ENCODE measurements around the gene RABGAP1. TPM values are rescaled to one million over a fixed set of nuclear protein-coding genes. Genes with fewer than 3 reads are reported as not detected.
"Not testable (repeated sequence)": the region's sequence is repeated elsewhere in the genome, so short reads cannot be mapped to it uniquely, and the experiment has no call there.

RABGAP1 gene
- polyA plus RNA-seq, result 10 to 100 TPM; 14.0 to 24.2 (median 14.7) TPM

- Mint-ChIP-seq H3K27me3 (ENCODE audit: low read depth in 3 of 3) (peaks cover 6 to 8% (median 7%) of the 10 kb centered on the region in 3 donors), H3K36me3 (peaks cover 5 to 14% (median 8%) of the 10 kb centered on the region in 3 donors), H3K27ac (peak within 1 kb of the TSS; percentile 87 to 96 (median 90)), H3K4me1 (peaks cover 24 to 36% of the 10 kb centered on the region in 2 donors), H3K4me3 (peak within 1 kb of the TSS; percentile 86 to 97 (median 93)), H3K9me3 (no peaks in the 10 kb centered on the region)
- DNase-seq, result peak; percentile 95 to 97 (median 96)
Measured at GRCh38 chr9:122940749-122941581, at the start of gene RABGAP1. RABGAP1 (plus strand) TSS chr9:122941020; CDS start chr9:122957060, 16,040 bp downstream.

- peaks cover 0 to 14% (median 4%) of the 10 kb centered on the region in 3 donors for H3K36me3 Mint-ChIP-seq
- peaks cover 0 to 2% (median 0%) of the 10 kb centered on the region in 3 donors for H3K27me3 Mint-ChIP-seq (ENCODE audit: low read depth in 3 of 3)
- H3K27ac Mint-ChIP-seq, result peak overlapping the region in 5 of 6 donors; percentile 11 to 88 (median 58)
- no peak for DNase-seq
- peak overlapping the region in 1 of 5 donors; percentile 21 for H3K4me3 Mint-ChIP-seq
- peaks cover 40 to 64% of the 10 kb centered on the region in 2 donors for H3K4me1 Mint-ChIP-seq
- no peaks in the 10 kb centered on the region for H3K9me3 Mint-ChIP-seq
Measured at GRCh38 chr9:122897969-122898368, 42.9 kb upstream of the RABGAP1 start.

GRCh38 chr9:122900791-122901190 lies 40.0 kb upstream of the RABGAP1 start:
- H3K36me3 Mint-ChIP-seq, result peaks cover 0 to 7% (median 4%) of the 10 kb centered on the region in 3 donors
- H3K27ac Mint-ChIP-seq, result peak overlapping the region; percentile 79 to 95 (median 90)
- peaks cover 61 to 83% of the 10 kb centered on the region in 2 donors for H3K4me1 Mint-ChIP-seq
- peak; percentile 24 to 43 (median 35) for DNase-seq
- peaks cover 4 to 10% (median 6%) of the 10 kb centered on the region in 3 donors for H3K27me3 Mint-ChIP-seq (ENCODE audit: low read depth in 3 of 3)
- peak overlapping the region; percentile 57 to 84 (median 75) for H3K4me3 Mint-ChIP-seq
- H3K9me3 Mint-ChIP-seq, result no peaks in the 10 kb centered on the region

DNA sequence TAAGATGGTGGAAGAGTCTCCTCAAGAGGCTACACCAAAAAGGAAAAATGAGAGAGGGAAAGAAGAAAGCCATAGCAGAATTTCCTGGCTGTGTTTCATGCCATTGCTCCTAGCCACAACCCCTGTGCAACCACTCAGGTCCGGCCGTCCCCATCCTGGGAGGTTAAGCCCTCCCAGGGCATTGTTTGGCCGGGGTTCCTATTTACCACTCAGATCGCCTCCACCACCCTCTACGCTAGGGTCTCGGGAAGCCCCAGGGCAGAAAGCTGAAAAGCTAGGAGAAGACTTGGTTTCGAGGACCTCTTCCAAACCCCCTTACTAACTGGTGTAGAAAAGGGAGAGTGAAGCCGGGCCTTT lies 36.4 kb upstream of the RABGAP1 start:
- DNase-seq, result peak in 1 of 3 donors; percentile 26
- Mint-ChIP-seq H3K4me1 (peaks cover 42 to 55% of the 10 kb centered on the region in 2 donors), H3K4me3 (peak overlapping the region; percentile 82 to 93 (median 93))

GRCh38 chr9:122904823-122905710 lies 35.8 kb upstream of the RABGAP1 start, which contains the start of gene RC3H2:
RC3H2 (minus strand) TSS chr9:122905359; CDS start chr9:122897509, 7,850 bp downstream.
- peaks cover 4 to 10% (median 6%) of the 10 kb centered on the region in 3 donors for H3K27me3 Mint-ChIP-seq (ENCODE audit: low read depth in 3 of 3)
- no peaks in the 10 kb centered on the region for H3K9me3 Mint-ChIP-seq
- peak within 1 kb of the TSS; percentile 91 to 97 (median 93) for H3K4me3 Mint-ChIP-seq
- H3K36me3 Mint-ChIP-seq, result peaks cover 0 to 8% (median 6%) of the 10 kb centered on the region in 3 donors
- peak; percentile 98 for DNase-seq
- H3K27ac Mint-ChIP-seq, result peak within 1 kb of the TSS; percentile 82 to 96 (median 96)
- peaks cover 37 to 49% of the 10 kb centered on the region in 2 donors for H3K4me1 Mint-ChIP-seq

More for the DNA sequence above, 36.4 kb upstream of the RABGAP1 start:
- peak overlapping the region; percentile 82 to 96 (median 92) for H3K27ac Mint-ChIP-seq
- H3K27me3 Mint-ChIP-seq (ENCODE audit: low read depth in 3 of 3), result peaks cover 4 to 10% (median 6%) of the 10 kb centered on the region in 3 donors
- no peaks in the 10 kb centered on the region for H3K9me3 Mint-ChIP-seq
- peaks cover 0 to 6% (median 4%) of the 10 kb centered on the region in 3 donors for H3K36me3 Mint-ChIP-seq

DNA sequence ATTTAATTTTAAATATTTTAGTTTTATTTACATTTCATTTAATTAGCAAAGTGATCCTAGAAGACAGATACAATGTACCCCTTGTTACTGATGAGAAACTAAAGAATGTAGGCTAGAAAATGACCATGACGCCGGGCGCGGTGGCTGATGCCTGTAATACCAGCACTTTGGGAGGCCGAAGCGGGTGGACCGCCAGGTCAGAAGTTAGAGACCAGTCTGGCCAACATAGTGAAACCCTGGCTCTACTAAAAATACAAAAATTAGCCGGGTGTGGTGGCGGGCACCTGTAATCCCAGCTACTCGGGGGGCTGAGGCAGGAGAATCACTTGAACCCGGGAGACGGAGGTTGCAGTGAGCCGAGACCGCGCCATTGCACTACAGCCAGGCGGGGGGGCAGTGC lies 34.7 kb upstream of the RABGAP1 start:
- H3K4me3 Mint-ChIP-seq, result peak overlapping the region in 1 of 5 donors; percentile 40
- peaks cover 33 to 44% of the 10 kb centered on the region in 2 donors for H3K4me1 Mint-ChIP-seq
- DNase-seq, H3K9me3 Mint-ChIP-seq: not testable (repeated sequence)
- peaks cover 0 to 15% (median 9%) of the 10 kb centered on the region in 3 donors for H3K36me3 Mint-ChIP-seq
- peaks cover 4 to 10% (median 6%) of the 10 kb centered on the region in 3 donors for H3K27me3 Mint-ChIP-seq (ENCODE audit: low read depth in 3 of 3)
- peak overlapping the region in 1 of 6 donors; percentile 35 for H3K27ac Mint-ChIP-seq

GRCh38 chr9:122912671-122912963 lies 28.2 kb upstream of the RABGAP1 start:
- H3K27me3 Mint-ChIP-seq (ENCODE audit: low read depth in 3 of 3), result peaks cover 0 to 10% (median 9%) of the 10 kb centered on the region in 3 donors
- H3K9me3 Mint-ChIP-seq, result no peaks in the 10 kb centered on the region
- H3K4me1 Mint-ChIP-seq, result peaks cover 21 to 32% of the 10 kb centered on the region in 2 donors
- DNase-seq, result no peak
- H3K27ac Mint-ChIP-seq, result peak overlapping the region; percentile 92 to 100 (median 96)
- peak overlapping the region; percentile 98 to 100 (median 98) for H3K4me3 Mint-ChIP-seq
- H3K36me3 Mint-ChIP-seq, result peaks cover 4 to 26% (median 9%) of the 10 kb centered on the region in 3 donors

- peaks cover 4 to 28% (median 9%) of the 10 kb centered on the region in 3 donors for H3K36me3 Mint-ChIP-seq
- peaks cover 0 to 10% (median 9%) of the 10 kb centered on the region in 3 donors for H3K27me3 Mint-ChIP-seq (ENCODE audit: low read depth in 3 of 3)
- H3K27ac Mint-ChIP-seq, result peak within 1 kb of the TSS; percentile 92 to 100 (median 96)
- peak within 1 kb of the TSS; percentile 98 to 100 (median 98) for H3K4me3 Mint-ChIP-seq
- H3K4me1 Mint-ChIP-seq, result peaks cover 21 to 28% of the 10 kb centered on the region in 2 donors
- H3K9me3 Mint-ChIP-seq, result no peaks in the 10 kb centered on the region
- DNase-seq, result peak; percentile 60 to 67 (median 65)
Measured at GRCh38 chr9:122912964-122913673, 27.7 kb upstream of the RABGAP1 start, which contains the start of gene ZBTB6. ZBTB6 (minus strand) TSS chr9:122913323; CDS start chr9:122912072, 1,251 bp downstream.

DNA sequence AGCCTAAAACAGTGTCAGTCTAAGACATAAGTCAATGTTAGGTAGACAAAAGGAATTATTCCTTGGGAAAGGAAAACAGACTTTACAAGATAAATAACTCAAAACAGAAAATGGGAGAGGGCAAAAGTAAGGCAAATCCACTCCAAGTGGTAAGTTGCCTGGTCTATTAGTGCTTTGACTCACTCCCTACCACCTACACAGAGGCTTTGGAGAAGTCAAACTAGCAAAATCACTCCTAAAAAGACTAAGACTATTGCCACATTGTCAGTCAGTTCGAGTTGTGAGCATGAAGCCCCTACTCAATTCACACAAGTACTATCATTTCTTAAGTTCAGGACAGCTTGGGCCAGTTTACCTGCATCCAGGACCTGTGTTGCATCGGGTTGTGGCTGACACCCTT lies 22.5 kb upstream of the RABGAP1 start:
- peaks cover 1% of the 10 kb centered on the region in 2 donors for H3K4me1 Mint-ChIP-seq
- H3K9me3 Mint-ChIP-seq, result no peaks in the 10 kb centered on the region
- no peak for DNase-seq
- H3K27ac Mint-ChIP-seq, result no peak overlapping the region
- H3K27me3 Mint-ChIP-seq (ENCODE audit: low read depth in 3 of 3), result peaks cover 0 to 6% (median 5%) of the 10 kb centered on the region in 3 donors
- H3K36me3 Mint-ChIP-seq, result peaks cover 11 to 20% (median 13%) of the 10 kb centered on the region in 3 donors
- no peak overlapping the region for H3K4me3 Mint-ChIP-seq

DNA sequence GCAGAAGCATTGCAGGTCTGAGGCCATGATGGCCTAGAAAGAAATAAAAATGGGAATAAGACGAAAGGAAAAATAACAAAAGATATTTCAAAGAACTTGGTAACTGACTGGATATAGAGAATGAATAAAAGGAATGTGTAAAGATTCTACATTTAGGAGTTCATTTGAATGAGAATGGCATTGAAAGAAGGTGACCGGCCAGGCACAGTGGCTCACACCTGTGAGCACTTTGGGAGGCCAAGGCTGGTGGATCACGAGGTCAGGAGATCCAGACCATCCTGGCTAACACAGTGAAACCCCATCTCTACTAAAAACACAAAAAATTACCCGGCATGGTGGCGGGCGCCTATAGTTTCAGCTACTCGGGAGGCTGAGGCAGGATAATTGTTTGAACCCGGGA lies 18.1 kb upstream of the RABGAP1 start:
- peaks cover 11 to 19% (median 13%) of the 10 kb centered on the region in 3 donors for H3K36me3 Mint-ChIP-seq
- no peaks in the 10 kb centered on the region for H3K9me3 Mint-ChIP-seq
- DNase-seq, result no peak
- no peak overlapping the region for H3K27ac Mint-ChIP-seq
- H3K27me3 Mint-ChIP-seq (ENCODE audit: low read depth in 3 of 3), result peaks cover 0 to 2% (median 0%) of the 10 kb centered on the region in 3 donors
- H3K4me1 Mint-ChIP-seq, result no peaks in the 10 kb centered on the region
- H3K4me3 Mint-ChIP-seq, result no peak overlapping the region

- H3K36me3 Mint-ChIP-seq, result peaks cover 9 to 11% (median 10%) of the 10 kb centered on the region in 3 donors
- H3K4me1 Mint-ChIP-seq, result no peaks in the 10 kb centered on the region
- no peaks in the 10 kb centered on the region for H3K9me3 Mint-ChIP-seq
- peaks cover 0 to 2% (median 0%) of the 10 kb centered on the region in 3 donors for H3K27me3 Mint-ChIP-seq (ENCODE audit: low read depth in 3 of 3)
- H3K4me3 Mint-ChIP-seq, result no peak overlapping the region
- no peak for DNase-seq
- H3K27ac Mint-ChIP-seq, result no peak overlapping the region
Measured at GRCh38 chr9:122923947-122924346, 16.9 kb upstream of the RABGAP1 start.

- no peaks in the 10 kb centered on the region for H3K36me3 Mint-ChIP-seq
- no peak overlapping the region for H3K4me3 Mint-ChIP-seq
- peaks cover 17 to 22% of the 10 kb centered on the region in 2 donors for H3K4me1 Mint-ChIP-seq
- DNase-seq, result no peak
- H3K27ac Mint-ChIP-seq, result no peak overlapping the region
- H3K27me3 Mint-ChIP-seq (ENCODE audit: low read depth in 3 of 3), result peaks cover 2 to 5% (median 4%) of the 10 kb centered on the region in 3 donors
- H3K9me3 Mint-ChIP-seq, result no peaks in the 10 kb centered on the region
Measured at GRCh38 chr9:122929796-122930354, 10.9 kb upstream of the RABGAP1 start.

All from immature natural killer cell (primary cell).